HG02759 (cell line): ENCODE measurements around the gene PDCD1.

Source experiments
- ATAC-seq: cut with Tn5 transposase; IDR thresholded peaks from one replicate; pipeline ENCODE4 v1.9.1; 2021; ENCODE audit warnings: mild to moderate bottlenecking, moderate library complexity; ENCODE audit not compliant: unreplicated experiment

PDCD1 gene

GRCh38 chr2:241865957-241866789, 7.5 kb upstream of the PDCD1 start:
- ATAC-seq: no peak

GRCh38 chr2:241865416-241865956, 6.8 kb upstream of the PDCD1 start:
- no peak for ATAC-seq

- no peak for ATAC-seq
Measured at GRCh38 chr2:241864850-241865213, 6.1 kb upstream of the PDCD1 start.

GRCh38 chr2:241864168-241864849, 5.6 kb upstream of the PDCD1 start:
- no peak for ATAC-seq

GRCh38 chr2:241863536-241863954, 4.9 kb upstream of the PDCD1 start:
- ATAC-seq: no peak

GRCh38 chr2:241862775-241863535, 4.3 kb upstream of the PDCD1 start:
- ATAC-seq: no peak

- no peak for ATAC-seq
Measured at GRCh38 chr2:241862093-241862492, 3.4 kb upstream of the PDCD1 start.

GRCh38 chr2:241861264-241861663, 2.6 kb upstream of the PDCD1 start:
- ATAC-seq: no peak

- no peak for ATAC-seq
Measured at GRCh38 chr2:241860184-241861078, 1.7 kb upstream of the PDCD1 start.

GRCh38 chr2:241859436-241860183, 916 bp upstream of the PDCD1 start:
- ATAC-seq: peak; percentile 52

GRCh38 chr2:241859017-241859435, 332 bp upstream of the PDCD1 start:
- ATAC-seq: peak; percentile 25

- no peak for ATAC-seq
Measured at GRCh38 chr2:241857572-241858121, 1.0 kb downstream of the PDCD1 start.

GRCh38 chr2:241857041-241857541, 1.6 kb downstream of the PDCD1 start:
- no peak for ATAC-seq

GRCh38 chr2:241855888-241856422, 2.7 kb downstream of the PDCD1 start:
- no peak for ATAC-seq

- ATAC-seq: no peak
Measured at GRCh38 chr2:241855245-241855887, 3.3 kb downstream of the PDCD1 start.

GRCh38 chr2:241854342-241855244, 4.1 kb downstream of the PDCD1 start:
- ATAC-seq: no peak

GRCh38 chr2:241853651-241854341, 4.9 kb downstream of the PDCD1 start:
- no peak for ATAC-seq
